Vagina (tissue), 2 donors: ENCODE results near the gene FAS.

ENCODE experiments used
- CTCF ChIP-seq, 3 experiments: fragments of 450-650 bp in 2 of 3; fragments of 200-600 bp in 1 of 3; sonication (generic) in 1 of 3; IDR thresholded peaks; one replicate each; pipeline ENCODE4 v1.5.1; 2017 to 2019; ENCODE audit warnings: antibody characterized with exemption in 3 of 3, mild to moderate bottlenecking in 2 of 3, moderate library complexity in 2 of 3
- POLR2A ChIP-seq, 2 donors: fragments of 450-650 bp; IDR thresholded peaks; one replicate each; pipeline ENCODE4 v1.6.1; 2017; ENCODE audit warnings: antibody characterized with exemption in 2 of 2, mild to moderate bottlenecking in 2 of 2, moderate library complexity in 2 of 2

- TF ChIP-seq CTCF (IDR thresholded peaks at IDR 0.05) (no peak), POLR2A (IDR thresholded peaks at IDR 0.05) (no peak)
These were observed 29.8 kb upstream of the FAS start for GRCh38 chr10:88960802-88961201.
